ENCODE results near the gene FAT3. TPM values are rescaled to one million over a fixed set of nuclear protein-coding genes. Genes with fewer than 3 reads are reported as not detected.

The FAT3 gene
- total RNA-seq (6.2 TPM), polyA plus RNA-seq (ENCODE audit: insufficient read depth in 1 of 8, insufficient read length in 8 of 8, low replicate concordance in 1 of 8) (1 to 10 TPM in 7 of 8 donors, under 1 TPM in 1; 0.83 to 6.2 (median 3.4) TPM)
- long read RNA-seq, donor 1: 0 reads
- long read RNA-seq, donor 2: 0 reads
- long read RNA-seq, donor 3: 0 reads
- long read RNA-seq, donor 4: 0 reads
- long read RNA-seq, donor 5, partial matches to known transcripts: 0 of 1 reads
- long read RNA-seq, donor 5, other reads (novel, unspliced or antisense): 0 of 1 reads
- long read RNA-seq, donor 6: 0 reads
- long read RNA-seq, donor 7: 0 reads
- long read RNA-seq, donor 8: 0 reads
- long read RNA-seq, donor 9, partial matches to known transcripts: 0 of 1 reads
- long read RNA-seq, donor 9, other reads (novel, unspliced or antisense): 0 of 1 reads
- long read RNA-seq, donor 10: 0 reads
- long read RNA-seq, donor 11: 0 reads

GRCh38 chr11:92224407-92225124 lies at the start of gene FAT3:
FAT3 (plus strand) TSS chr11:92224818; CDS start chr11:92352113, 127,295 bp downstream.
- peaks cover 51% of the 10 kb centered on the region for H3K27me3 ChIP-seq (ENCODE audit: control insufficient read depth, insufficient read depth, low read length)
- peak; percentile 90 for DNase-seq

GRCh38 chr11:92179017-92179670 lies 45.5 kb upstream of the FAT3 start:
- no CpG with 5 or more reads among the region's 2 CpGs for WGBS (ENCODE audit: insufficient coverage)
- no peak for DNase-seq

More at GRCh38 chr11:92224407-92225124, at the start of gene FAT3:
- under 1% methylated on average over 69 of the region's 82 CpGs for WGBS (ENCODE audit: insufficient coverage)
- Histone ChIP-seq H3K27ac (ENCODE audit: low read length) (peak within 1 kb of the TSS; percentile 31), H3K4me1 (ENCODE audit: control insufficient read depth, insufficient read depth, low read length) (peaks cover 33% of the 10 kb centered on the region), H3K9me3 (replicated peaks; ENCODE audit: control insufficient read depth, low read depth, low read length) (no peaks in the 10 kb centered on the region), H3K36me3 (ENCODE audit: control insufficient read depth, insufficient read depth, low read length) (no peaks in the 10 kb centered on the region), H3K4me3 (ENCODE audit: low read length) (peak within 1 kb of the TSS; percentile 57)

DNA sequence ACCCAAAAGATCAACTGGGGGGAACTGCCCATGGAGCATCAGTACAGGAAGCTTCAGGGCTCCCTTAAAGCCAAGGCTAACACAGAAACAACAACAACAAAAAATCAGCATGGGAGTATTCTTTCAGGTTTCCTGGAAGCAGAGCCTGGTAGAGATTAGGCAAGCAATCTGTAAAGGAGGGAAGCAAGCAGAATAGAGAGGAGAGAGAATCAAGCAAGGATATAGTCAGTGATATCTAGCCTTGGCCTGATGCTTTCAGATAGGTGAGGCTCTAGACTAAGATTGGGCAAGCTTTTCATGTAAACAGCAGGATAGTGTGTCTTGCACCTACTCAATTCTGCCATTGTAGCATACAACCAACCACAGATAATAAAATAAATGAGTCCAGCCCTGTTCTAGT lies 44.4 kb upstream of the FAT3 start:
- Histone ChIP-seq H3K4me1 (ENCODE audit: control insufficient read depth, insufficient read depth, low read length) (no peaks in the 10 kb centered on the region), H3K9me3 (replicated peaks; ENCODE audit: control insufficient read depth, low read depth, low read length) (no peaks in the 10 kb centered on the region), H3K27me3 (ENCODE audit: control insufficient read depth, insufficient read depth, low read length) (no peaks in the 10 kb centered on the region), H3K4me3 (ENCODE audit: low read length) (no peak overlapping the region), H3K36me3 (ENCODE audit: control insufficient read depth, insufficient read depth, low read length) (no peaks in the 10 kb centered on the region), H3K27ac (ENCODE audit: low read length) (no peak overlapping the region)
- DNase-seq: no peak

More at GRCh38 chr11:92179017-92179670, 45.5 kb upstream of the FAT3 start:
- H3K36me3 ChIP-seq (ENCODE audit: control insufficient read depth, insufficient read depth, low read length): no peaks in the 10 kb centered on the region
- no peaks in the 10 kb centered on the region for H3K9me3 ChIP-seq (replicated peaks; ENCODE audit: control insufficient read depth, low read depth, low read length)
- H3K4me1 ChIP-seq (ENCODE audit: control insufficient read depth, insufficient read depth, low read length): no peaks in the 10 kb centered on the region
- no peaks in the 10 kb centered on the region for H3K27me3 ChIP-seq (ENCODE audit: control insufficient read depth, insufficient read depth, low read length)
- no peak overlapping the region for H3K4me3 ChIP-seq (ENCODE audit: low read length)
- no peak overlapping the region for H3K27ac ChIP-seq (ENCODE audit: low read length)

DNA sequence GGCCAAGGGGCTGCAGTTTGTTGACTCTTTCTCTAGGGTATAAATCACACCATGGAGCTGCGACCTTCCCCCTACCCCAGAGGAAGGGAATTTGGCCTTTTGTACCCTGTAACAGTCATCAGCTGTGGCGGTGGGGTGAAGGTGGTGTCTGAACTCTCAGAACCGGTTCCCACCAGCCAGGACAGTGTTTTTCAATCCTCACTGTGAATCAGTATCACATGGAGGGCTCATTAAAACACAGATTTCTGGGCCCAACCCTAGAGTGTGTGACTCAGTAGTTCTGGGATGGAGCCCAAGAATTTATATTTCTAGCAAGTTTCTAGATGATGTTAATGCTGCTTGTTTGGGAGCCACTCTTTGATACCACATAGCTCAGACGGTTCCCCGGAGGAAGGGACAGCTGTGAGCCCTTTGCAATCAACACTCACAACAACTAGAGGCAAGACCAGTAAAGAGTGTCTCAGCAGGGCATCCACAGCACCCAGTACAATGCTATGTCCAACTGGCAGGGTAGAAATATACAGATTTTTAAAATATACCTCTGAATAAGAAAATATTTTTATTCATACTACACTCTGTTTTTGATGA lies 43.9 kb upstream of the FAT3 start:
- no peak overlapping the region for H3K4me3 ChIP-seq (ENCODE audit: low read length)
- H3K27me3 ChIP-seq (ENCODE audit: control insufficient read depth, insufficient read depth, low read length): no peaks in the 10 kb centered on the region
- H3K9me3 ChIP-seq (replicated peaks; ENCODE audit: control insufficient read depth, low read depth, low read length): no peaks in the 10 kb centered on the region
- H3K27ac ChIP-seq (ENCODE audit: low read length): no peak overlapping the region
- H3K4me1 ChIP-seq (ENCODE audit: control insufficient read depth, insufficient read depth, low read length): no peaks in the 10 kb centered on the region
- peak; percentile 5 for DNase-seq
- no CpG with 5 or more reads among the region's 5 CpGs for WGBS (ENCODE audit: insufficient coverage)
- H3K36me3 ChIP-seq (ENCODE audit: control insufficient read depth, insufficient read depth, low read length): no peaks in the 10 kb centered on the region

- no peak for DNase-seq
- H3K36me3 ChIP-seq (ENCODE audit: control insufficient read depth, insufficient read depth, low read length): no peaks in the 10 kb centered on the region
- H3K9me3 ChIP-seq (replicated peaks; ENCODE audit: control insufficient read depth, low read depth, low read length): no peaks in the 10 kb centered on the region
- H3K4me3 ChIP-seq (ENCODE audit: low read length): no peak overlapping the region
- 60% methylated on average over 1 of the region's 2 CpGs for WGBS (ENCODE audit: insufficient coverage)
- H3K27ac ChIP-seq (ENCODE audit: low read length): no peak overlapping the region
- H3K4me1 ChIP-seq (ENCODE audit: control insufficient read depth, insufficient read depth, low read length): no peaks in the 10 kb centered on the region
- no peaks in the 10 kb centered on the region for H3K27me3 ChIP-seq (ENCODE audit: control insufficient read depth, insufficient read depth, low read length)
Observed at GRCh38 chr11:92190535-92191206, 33.9 kb upstream of the FAT3 start.

- no peaks in the 10 kb centered on the region for H3K27me3 ChIP-seq (ENCODE audit: control insufficient read depth, insufficient read depth, low read length)
- H3K36me3 ChIP-seq (ENCODE audit: control insufficient read depth, insufficient read depth, low read length): no peaks in the 10 kb centered on the region
- H3K4me3 ChIP-seq (ENCODE audit: low read length): no peak overlapping the region
- H3K27ac ChIP-seq (ENCODE audit: low read length): no peak overlapping the region
- H3K4me1 ChIP-seq (ENCODE audit: control insufficient read depth, insufficient read depth, low read length): no peaks in the 10 kb centered on the region
- H3K9me3 ChIP-seq (replicated peaks; ENCODE audit: control insufficient read depth, low read depth, low read length): no peaks in the 10 kb centered on the region
- no peak for DNase-seq
Observed at GRCh38 chr11:92192141-92192540, 32.5 kb upstream of the FAT3 start.

- no peaks in the 10 kb centered on the region for H3K36me3 ChIP-seq (ENCODE audit: control insufficient read depth, insufficient read depth, low read length)
- no peaks in the 10 kb centered on the region for H3K9me3 ChIP-seq (replicated peaks; ENCODE audit: control insufficient read depth, low read depth, low read length)
- H3K4me3 ChIP-seq (ENCODE audit: low read length): no peak overlapping the region
- WGBS (ENCODE audit: insufficient coverage): no CpG with 5 or more reads among the region's 1 CpG
- H3K27me3 ChIP-seq (ENCODE audit: control insufficient read depth, insufficient read depth, low read length): no peaks in the 10 kb centered on the region
- no peak for DNase-seq
- no peaks in the 10 kb centered on the region for H3K4me1 ChIP-seq (ENCODE audit: control insufficient read depth, insufficient read depth, low read length)
- H3K27ac ChIP-seq (ENCODE audit: low read length): no peak overlapping the region
Observed at GRCh38 chr11:92198268-92198667, 26.4 kb upstream of the FAT3 start.

DNA sequence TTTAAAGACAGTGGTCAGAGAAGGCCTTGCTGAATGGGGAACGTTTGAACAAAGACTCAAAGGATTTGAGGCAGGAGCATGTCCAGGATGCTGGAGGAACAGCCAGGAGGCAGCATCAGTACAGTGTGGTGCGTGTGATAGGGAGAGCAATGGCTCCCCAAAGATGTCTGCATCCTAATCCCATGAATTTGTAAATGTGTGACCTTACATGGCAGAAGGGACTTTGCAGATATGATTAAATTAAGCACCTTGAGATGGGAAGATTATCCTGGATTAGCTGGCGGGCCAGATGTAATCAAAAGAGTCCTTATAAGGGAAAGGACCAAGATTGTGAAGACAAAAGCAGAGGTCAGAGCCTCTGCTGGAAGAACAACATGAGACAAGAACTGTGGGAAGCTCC lies 24.6 kb upstream of the FAT3 start:
- Histone ChIP-seq H3K4me1 (ENCODE audit: control insufficient read depth, insufficient read depth, low read length) (no peaks in the 10 kb centered on the region), H3K36me3 (ENCODE audit: control insufficient read depth, insufficient read depth, low read length) (no peaks in the 10 kb centered on the region), H3K27ac (ENCODE audit: low read length) (no peak overlapping the region), H3K9me3 (replicated peaks; ENCODE audit: control insufficient read depth, low read depth, low read length) (no peaks in the 10 kb centered on the region), H3K4me3 (ENCODE audit: low read length) (no peak overlapping the region), H3K27me3 (ENCODE audit: control insufficient read depth, insufficient read depth, low read length) (no peaks in the 10 kb centered on the region)
- DNase-seq: no peak
- WGBS (ENCODE audit: insufficient coverage): 69% methylated on average over 3 of the region's 3 CpGs

- Histone ChIP-seq H3K4me3 (ENCODE audit: low read length) (no peak overlapping the region), H3K4me1 (ENCODE audit: control insufficient read depth, insufficient read depth, low read length) (no peaks in the 10 kb centered on the region), H3K9me3 (replicated peaks; ENCODE audit: control insufficient read depth, low read depth, low read length) (no peaks in the 10 kb centered on the region), H3K27ac (ENCODE audit: low read length) (no peak overlapping the region), H3K27me3 (ENCODE audit: control insufficient read depth, insufficient read depth, low read length) (no peaks in the 10 kb centered on the region), H3K36me3 (ENCODE audit: control insufficient read depth, insufficient read depth, low read length) (no peaks in the 10 kb centered on the region)
- DNase-seq: no peak
- 20% methylated on average over 1 of the region's 2 CpGs for WGBS (ENCODE audit: insufficient coverage)
Observed at GRCh38 chr11:92204731-92205130, 19.9 kb upstream of the FAT3 start.

Data from muscle of leg (tissue), 16 donors.